Mucosa of gallbladder (tissue), 1 donor: ENCODE results near the gene GALR2. TPM values are rescaled to one million over a fixed set of nuclear protein-coding genes. Genes with fewer than 3 reads are reported as not detected.

Experiments used
- DNase-seq: peaks from one replicate; pipeline ENCODE4 v3.0.0-alpha.2; 2020; ENCODE audit warnings: low spot score
- total RNA-seq: library from RNA; stranded (reverse); gene quantifications from one replicate; pipeline ENCODE4 v1.2.1, GENCODE V29; 2021
- donor health status: DM: no; HTN: no; CAD: no.

The GALR2 gene
- total RNA-seq, 1 donor from 2014 or later, result 0.20 TPM

DNA sequence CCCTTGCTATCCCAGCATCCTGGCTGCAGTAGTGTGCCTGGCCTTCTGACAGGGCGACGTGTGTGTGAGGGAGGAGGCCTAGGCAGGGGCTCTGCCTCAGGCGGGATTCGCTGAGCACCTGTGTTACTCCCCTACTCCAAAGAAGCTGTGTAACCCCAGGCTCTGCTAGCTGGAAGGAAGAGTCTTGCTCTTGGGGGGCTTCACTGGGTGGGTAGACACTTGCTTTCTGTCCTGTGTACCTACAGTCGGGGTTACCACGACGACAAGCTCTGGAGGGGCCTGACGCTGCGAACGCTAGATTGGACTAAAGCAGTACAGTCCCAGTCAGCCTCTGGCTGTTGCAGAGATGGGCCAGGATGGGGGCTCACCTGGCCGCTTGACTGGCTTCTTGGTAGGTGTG lies 19.5 kb downstream of the GALR2 start:
- DNase-seq, result no peak

GRCh38 chr17:76095943-76096342 lies 21.4 kb downstream of the GALR2 start:
- DNase-seq, result no peak

DNA sequence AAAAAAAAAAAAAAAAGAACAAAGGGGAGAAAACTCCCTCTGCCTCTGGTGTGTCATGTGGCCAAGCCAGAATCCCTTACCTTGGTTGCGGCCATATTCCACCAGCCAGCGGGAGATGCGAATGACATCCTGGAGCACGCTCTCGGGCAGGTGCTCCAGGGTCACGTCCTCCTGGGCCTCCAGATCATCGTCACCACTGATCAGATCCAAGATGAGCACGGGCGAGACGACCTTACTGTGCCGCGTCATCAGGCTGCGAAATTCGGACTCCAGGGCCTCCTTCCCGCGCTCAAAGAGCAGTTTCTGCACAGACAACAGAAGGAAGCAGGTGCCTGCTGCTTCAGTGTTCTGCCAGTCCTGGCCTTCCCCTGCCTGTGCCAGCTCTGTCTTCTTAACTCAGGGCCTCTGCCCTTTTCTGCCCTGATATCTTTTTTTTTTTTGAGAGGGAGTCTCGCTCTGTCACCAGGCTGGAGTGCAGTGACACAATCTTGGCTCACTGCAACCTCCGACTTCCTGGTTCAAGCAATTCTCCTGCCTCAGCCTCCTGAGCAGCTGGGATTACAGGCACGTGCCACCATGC lies 23.2 kb downstream of the GALR2 start:
- DNase-seq, result no peak

- no peak for DNase-seq
Observed at GRCh38 chr17:76102944-76103273, 28.3 kb downstream of the GALR2 start.

DNA sequence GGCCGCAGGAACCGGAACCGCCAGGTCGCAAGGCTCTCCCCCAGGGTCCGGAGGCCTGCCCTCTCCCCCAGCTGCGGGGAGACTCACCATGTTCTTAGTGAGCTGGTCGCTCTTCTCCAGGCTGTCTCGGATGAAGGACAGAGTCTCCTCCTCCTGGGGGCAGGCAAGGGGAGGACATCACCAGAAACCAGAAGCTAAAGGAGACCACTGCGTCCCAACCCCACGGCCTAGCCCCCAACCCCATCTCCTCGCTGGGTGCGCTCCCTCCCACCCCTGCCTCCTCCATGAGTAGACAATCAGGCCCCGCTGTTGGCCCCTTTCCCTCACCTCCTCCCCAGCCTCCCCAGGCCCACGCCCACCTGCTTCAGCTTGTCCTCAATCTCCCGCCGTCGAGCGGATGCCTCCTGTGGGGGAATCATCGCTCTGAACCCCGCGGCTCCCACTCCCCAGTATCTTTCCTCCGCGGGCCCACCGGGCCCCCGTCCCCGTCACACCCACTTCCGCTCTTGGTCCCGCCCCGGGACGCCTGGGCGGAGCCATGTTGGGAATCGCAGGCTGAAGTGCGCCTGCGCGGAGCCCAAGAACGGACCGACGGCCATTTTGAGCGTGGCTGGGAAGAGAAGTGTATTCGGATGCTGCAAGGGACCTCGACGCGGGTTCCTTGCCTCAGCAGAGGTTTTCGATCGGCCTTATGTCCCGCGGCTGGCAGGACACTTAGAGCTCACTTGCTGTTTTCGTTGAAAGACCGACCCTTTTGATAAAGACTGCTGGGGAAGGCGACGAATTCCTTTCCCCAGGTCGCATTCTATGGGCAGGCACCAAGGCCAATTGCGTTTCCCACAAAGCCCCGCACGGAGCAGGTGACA lies 28.9 kb downstream of the GALR2 start, which contains the start of gene EXOC7:
TSS of gene EXOC7 (minus strand) at position 514 of the 866 bp plus-strand sequence. CDS start at position 419, 95 bp downstream.
- peak; percentile 92 for DNase-seq

DNA sequence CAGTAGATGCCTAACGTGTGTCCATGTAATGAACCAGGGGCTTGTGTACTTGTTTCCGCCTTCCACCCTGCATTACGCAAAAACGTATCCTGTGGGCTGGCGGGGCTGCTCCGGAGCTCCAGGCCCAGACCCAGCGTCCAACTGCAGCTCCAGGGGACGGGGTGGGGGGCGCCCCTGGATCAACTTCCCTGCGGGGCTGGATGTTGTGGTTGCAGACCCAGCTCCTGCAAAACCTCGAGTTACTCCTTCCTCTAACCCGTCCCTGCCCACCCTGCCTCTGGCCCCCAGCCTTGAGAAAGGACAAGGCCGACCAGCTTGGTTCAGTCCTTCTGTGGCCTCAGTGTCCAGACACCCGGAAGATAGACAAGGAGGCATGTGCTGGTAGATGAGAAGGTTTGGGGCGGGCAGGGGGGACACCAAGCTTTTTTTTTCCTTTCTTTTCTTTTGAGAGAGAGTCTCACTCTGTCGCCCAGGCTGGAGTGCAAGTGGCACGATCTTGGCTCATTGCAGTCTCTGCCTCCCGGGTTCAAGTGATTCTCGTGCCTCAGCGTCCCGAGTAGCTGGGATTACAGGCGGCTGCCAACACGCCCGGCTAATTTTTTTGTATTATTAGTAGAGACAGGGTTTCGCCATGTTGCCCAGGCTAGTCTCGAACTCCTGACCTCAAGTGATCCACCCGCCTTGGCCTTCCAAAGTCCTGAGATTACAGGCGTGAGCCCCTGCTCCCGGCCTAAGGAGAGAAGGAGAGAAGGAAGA lies 29.7 kb downstream of the GALR2 start:
- DNase-seq, result no peak

DNA sequence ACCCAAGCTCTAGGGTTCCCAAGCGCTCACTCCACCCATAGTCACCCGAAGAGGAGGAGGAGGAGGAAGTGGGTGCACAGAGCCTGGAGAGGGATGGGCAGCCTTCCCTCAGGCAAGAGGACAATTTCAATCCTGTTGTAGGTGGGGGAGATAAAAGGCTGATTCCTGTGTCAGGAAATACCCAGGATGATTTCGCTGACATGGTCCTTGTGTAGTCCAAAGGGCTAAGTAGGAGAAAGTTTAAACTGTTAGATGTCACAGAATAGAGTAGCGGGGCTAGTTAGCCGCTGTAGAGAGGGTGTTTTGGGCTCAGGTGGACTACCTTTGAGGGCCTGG lies 30.3 kb downstream of the GALR2 start:
- DNase-seq, result no peak

GRCh38 chr17:76106703-76107102 lies 32.1 kb downstream of the GALR2 start:
- no peak for DNase-seq

DNA sequence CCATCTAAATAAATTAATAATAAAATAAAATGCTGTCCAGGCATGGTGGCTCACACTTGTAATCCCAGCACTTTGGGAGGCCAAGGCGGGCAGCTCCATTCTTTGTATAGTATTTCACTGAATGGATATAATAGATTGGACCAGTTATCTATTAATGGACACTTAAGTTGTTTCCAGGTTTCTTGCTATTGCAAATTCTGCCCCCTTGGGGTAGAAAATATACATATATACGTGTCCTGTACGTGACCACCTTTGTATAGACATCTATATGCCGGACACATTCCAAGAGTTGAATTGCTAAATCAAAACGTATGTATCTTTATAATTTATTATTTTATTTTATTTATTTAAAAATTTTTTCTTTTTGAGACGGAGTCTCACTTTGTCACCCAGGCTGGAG lies 32.9 kb downstream of the GALR2 start:
- no peak for DNase-seq

DNA sequence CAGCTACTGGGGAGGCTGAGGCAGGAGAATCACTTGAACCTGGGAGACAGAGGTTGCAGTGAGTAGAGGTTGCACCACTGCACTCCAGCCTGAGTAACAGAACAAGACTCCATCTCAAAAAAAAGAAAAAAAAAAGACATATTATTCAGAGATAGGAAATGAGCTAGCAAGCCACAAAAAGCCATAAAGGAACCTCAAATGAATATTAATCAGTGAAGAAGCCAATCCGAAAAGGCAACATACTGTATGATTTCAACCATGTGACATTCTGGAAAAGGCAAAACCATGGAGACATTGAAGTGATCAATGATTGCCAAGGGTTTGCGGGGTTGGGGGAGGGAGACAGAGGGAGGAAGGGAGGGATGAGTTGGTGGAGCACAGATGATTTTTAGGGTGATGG lies 37.4 kb downstream of the GALR2 start:
- no peak for DNase-seq

- DNase-seq, result no peak
Observed at GRCh38 chr17:76115138-76115754, 40.7 kb downstream of the GALR2 start.

GRCh38 chr17:76119409-76120371 lies 45.1 kb downstream of the GALR2 start:
- no peak for DNase-seq

DNA sequence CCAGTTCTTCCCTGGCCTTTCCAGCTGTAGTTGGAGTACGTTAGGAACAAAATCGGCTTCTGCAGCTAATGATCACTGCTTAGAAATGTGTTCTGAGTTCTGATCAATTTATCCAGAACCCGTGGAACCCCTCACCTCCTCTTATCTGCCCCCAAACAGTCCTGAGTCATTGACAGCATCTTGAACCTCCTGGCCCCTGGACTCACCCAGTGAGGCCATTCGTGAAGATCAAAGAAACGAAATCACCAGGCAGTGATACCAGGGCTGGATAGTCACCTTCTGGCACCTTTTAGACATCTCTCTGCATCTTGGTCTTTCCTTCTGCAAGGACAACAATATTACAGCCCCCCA lies 46.1 kb downstream of the GALR2 start:
- no peak for DNase-seq

- DNase-seq, result no peak
Observed at GRCh38 chr17:76121932-76122430, 47.4 kb downstream of the GALR2 start.

- DNase-seq, result no peak
Observed at GRCh38 chr17:76122431-76123190, 48.0 kb downstream of the GALR2 start.

- DNase-seq, result no peak
Observed at GRCh38 chr17:76123191-76123499, 48.6 kb downstream of the GALR2 start.

GRCh38 chr17:76123749-76124581 lies 49.4 kb downstream of the GALR2 start:
- no peak for DNase-seq

- no peak for DNase-seq
Observed at GRCh38 chr17:76124582-76125390, 50.2 kb downstream of the GALR2 start.

DNA sequence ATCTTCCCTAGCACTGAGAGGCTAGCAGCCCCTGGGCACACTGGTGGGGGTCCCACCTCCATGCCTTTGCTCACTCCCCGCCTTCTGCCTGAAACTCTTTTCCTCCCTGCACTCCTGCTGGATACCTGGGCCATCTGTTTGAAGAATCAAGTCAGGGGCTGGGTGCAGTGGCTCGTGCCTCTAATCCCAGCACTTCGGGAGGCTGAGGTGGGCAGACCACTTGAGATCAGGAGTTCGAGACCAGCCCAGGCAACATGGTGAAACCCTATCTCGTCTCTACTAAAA lies 50.8 kb downstream of the GALR2 start:
- no peak for DNase-seq
